ENCODE data around the gene ZNF385B.

The ZNF385B gene

DNA sequence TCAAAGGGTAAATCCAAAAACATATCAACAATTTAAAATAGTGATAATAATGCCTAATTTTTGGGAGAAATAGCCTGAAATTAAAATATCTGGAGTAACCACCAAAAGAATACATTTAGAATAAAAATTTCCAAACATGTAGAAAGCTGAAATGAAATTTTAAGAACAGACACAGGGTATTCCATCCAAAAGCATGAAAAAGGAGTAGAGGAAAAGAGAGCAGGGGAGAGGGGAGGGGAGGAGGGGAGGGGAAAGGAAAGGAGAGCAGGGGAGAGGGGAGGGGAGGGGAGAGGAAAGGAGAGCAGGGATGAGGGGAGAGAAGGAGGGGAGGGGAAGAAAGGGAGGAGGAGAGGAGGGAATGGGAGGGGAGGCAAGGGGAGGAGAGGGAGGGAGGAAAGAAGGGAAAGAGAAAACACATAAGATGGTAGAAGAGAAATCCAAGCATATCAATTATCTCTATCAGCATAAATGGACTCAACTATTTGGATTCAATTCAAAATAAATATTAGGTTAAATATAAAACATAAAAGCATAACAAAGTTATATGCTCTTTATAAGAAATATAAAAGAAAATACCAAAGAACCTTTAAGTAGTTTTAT is 141.1 kb downstream of the ZNF385B start:
- Histone ChIP-seq H3K9ac (ENCODE audit: low read length) (no peak overlapping the region), H3K9me3 (ENCODE audit: insufficient read depth, low read length) (no peaks in the 10 kb centered on the region), H3K79me2 (ENCODE audit: low read length) (no peaks in the 10 kb centered on the region), H3K4me2 (ENCODE audit: low read length) (no peak overlapping the region), H3K27me3 (ENCODE audit: low read depth, low read length) (no peaks in the 10 kb centered on the region), H3K4me1 (ENCODE audit: low read length) (no peaks in the 10 kb centered on the region), H3K36me3 (replicated peaks; ENCODE audit: low read depth, low read length) (no peaks in the 10 kb centered on the region), H3K27ac (ENCODE audit: low read length) (no peak overlapping the region), H4K20me1 (ENCODE audit: insufficient read depth, low read length) (no peaks in the 10 kb centered on the region), H3K4me3 (ENCODE audit: low read length) (no peak overlapping the region), H2AFZ (ENCODE audit: low read depth, low read length) (no peak overlapping the region)
- TF ChIP-seq EZH2phosphoT487 (IDR thresholded peaks at IDR 0.05; ENCODE audit: low read depth) = no peak
- TF ChIP-seq, protein P1, sequence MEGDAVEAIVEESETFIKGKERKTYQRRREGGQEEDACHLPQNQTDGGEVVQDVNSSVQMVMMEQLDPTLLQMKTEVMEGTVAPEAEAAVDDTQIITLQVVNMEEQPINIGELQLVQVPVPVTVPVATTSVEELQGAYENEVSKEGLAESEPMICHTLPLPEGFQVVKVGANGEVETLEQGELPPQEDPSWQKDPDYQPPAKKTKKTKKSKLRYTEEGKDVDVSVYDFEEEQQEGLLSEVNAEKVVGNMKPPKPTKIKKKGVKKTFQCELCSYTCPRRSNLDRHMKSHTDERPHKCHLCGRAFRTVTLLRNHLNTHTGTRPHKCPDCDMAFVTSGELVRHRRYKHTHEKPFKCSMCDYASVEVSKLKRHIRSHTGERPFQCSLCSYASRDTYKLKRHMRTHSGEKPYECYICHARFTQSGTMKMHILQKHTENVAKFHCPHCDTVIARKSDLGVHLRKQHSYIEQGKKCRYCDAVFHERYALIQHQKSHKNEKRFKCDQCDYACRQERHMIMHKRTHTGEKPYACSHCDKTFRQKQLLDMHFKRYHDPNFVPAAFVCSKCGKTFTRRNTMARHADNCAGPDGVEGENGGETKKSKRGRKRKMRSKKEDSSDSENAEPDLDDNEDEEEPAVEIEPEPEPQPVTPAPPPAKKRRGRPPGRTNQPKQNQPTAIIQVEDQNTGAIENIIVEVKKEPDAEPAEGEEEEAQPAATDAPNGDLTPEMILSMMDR (IDR thresholded peaks at IDR 0.05; ENCODE audit: low read depth, low read length) = no peak

DNA sequence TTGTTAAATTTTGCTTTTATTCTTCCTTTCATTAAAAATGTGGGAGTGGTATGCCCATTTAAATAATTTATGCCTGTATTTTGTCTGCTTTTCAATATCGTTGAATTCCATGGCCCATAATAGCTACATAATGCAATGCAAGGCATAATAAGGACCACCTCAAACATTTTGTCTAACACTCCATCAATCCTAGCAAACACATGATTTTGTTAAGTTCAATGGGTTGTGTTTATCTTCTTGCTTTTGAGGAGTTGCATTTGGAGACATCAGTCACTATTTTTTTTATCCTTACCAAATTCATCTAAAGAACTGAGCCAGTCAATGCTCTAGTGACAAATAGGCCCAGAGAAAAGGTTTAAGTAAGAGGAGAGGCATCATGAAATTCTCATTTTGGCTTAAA is 145.5 kb downstream of the ZNF385B start:
- H3K4me2 ChIP-seq (ENCODE audit: low read length) = no peak overlapping the region
- no peaks in the 10 kb centered on the region for H3K36me3 ChIP-seq (replicated peaks; ENCODE audit: low read depth, low read length)
- H4K20me1 ChIP-seq (ENCODE audit: insufficient read depth, low read length) = no peaks in the 10 kb centered on the region
- TF ChIP-seq, protein P1 (IDR thresholded peaks at IDR 0.05; ENCODE audit: low read depth, low read length) = no peak
- no peak for TF ChIP-seq EZH2phosphoT487 (IDR thresholded peaks at IDR 0.05; ENCODE audit: low read depth)
- no peaks in the 10 kb centered on the region for H3K27me3 ChIP-seq (ENCODE audit: low read depth, low read length)
- H2AFZ ChIP-seq (ENCODE audit: low read depth, low read length) = no peak overlapping the region
- H3K9me3 ChIP-seq (ENCODE audit: insufficient read depth, low read length) = no peaks in the 10 kb centered on the region
- no peak overlapping the region for H3K27ac ChIP-seq (ENCODE audit: low read length)
- no peak overlapping the region for H3K4me3 ChIP-seq (ENCODE audit: low read length)
- H3K4me1 ChIP-seq (ENCODE audit: low read length) = no peaks in the 10 kb centered on the region
- H3K79me2 ChIP-seq (ENCODE audit: low read length) = no peaks in the 10 kb centered on the region
- H3K9ac ChIP-seq (ENCODE audit: low read length) = no peak overlapping the region

DNA sequence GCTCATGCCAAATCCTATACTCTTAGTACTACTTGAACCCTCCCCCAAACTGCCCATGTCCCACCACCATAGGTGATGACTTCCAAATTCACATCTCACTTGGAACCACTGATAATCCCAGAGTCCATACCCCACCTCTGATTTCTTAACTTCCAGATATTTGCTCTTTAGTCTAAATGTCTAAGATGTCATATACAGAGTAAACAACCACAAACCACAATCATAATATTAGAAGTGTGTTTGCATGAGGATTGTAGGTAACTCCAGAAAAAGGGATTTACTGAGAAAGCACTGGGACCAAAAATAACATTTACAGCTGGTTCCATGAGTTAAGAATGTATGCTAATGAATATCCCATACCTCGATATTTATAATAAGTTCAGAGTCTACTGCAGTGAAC is 146.2 kb downstream of the ZNF385B start:
- H3K36me3 ChIP-seq (replicated peaks; ENCODE audit: low read depth, low read length) = no peaks in the 10 kb centered on the region
- no peak overlapping the region for H3K27ac ChIP-seq (ENCODE audit: low read length)
- no peaks in the 10 kb centered on the region for H3K27me3 ChIP-seq (ENCODE audit: low read depth, low read length)
- no peak overlapping the region for H3K9ac ChIP-seq (ENCODE audit: low read length)
- no peak overlapping the region for H3K4me3 ChIP-seq (ENCODE audit: low read length)
- H3K9me3 ChIP-seq (ENCODE audit: insufficient read depth, low read length) = no peaks in the 10 kb centered on the region
- TF ChIP-seq, protein P1 (IDR thresholded peaks at IDR 0.05; ENCODE audit: low read depth, low read length) = no peak
- TF ChIP-seq EZH2phosphoT487 (IDR thresholded peaks at IDR 0.05; ENCODE audit: low read depth) = no peak
- H3K79me2 ChIP-seq (ENCODE audit: low read length) = no peaks in the 10 kb centered on the region
- H3K4me2 ChIP-seq (ENCODE audit: low read length) = no peak overlapping the region
- no peaks in the 10 kb centered on the region for H4K20me1 ChIP-seq (ENCODE audit: insufficient read depth, low read length)
- H2AFZ ChIP-seq (ENCODE audit: low read depth, low read length) = no peak overlapping the region
- H3K4me1 ChIP-seq (ENCODE audit: low read length) = no peaks in the 10 kb centered on the region

DNA sequence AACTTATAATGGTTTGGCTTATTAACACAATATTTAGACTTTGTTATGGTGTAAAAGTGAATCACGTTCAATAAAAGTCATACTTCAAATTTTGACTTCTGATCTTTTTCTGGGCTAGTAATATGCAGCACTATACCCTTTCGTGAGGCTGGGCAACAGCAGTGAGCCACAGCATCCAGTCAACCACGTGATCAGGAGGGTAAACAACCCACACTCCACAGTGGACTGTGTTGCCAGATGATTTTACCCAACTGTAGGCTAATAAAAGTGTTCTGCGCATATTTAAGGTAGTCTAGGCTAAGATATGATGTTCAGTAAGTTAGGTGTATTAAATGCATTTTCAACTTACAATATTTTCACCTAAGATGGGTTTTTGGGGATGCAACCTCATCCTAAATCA is 148.6 kb downstream of the ZNF385B start:
- no peaks in the 10 kb centered on the region for H4K20me1 ChIP-seq (ENCODE audit: insufficient read depth, low read length)
- H3K4me2 ChIP-seq (ENCODE audit: low read length) = no peak overlapping the region
- H3K4me3 ChIP-seq (ENCODE audit: low read length) = no peak overlapping the region
- TF ChIP-seq EZH2phosphoT487 (IDR thresholded peaks at IDR 0.05; ENCODE audit: low read depth) = no peak
- TF ChIP-seq, protein P1 (IDR thresholded peaks at IDR 0.05; ENCODE audit: low read depth, low read length) = no peak
- no peak overlapping the region for H3K9ac ChIP-seq (ENCODE audit: low read length)
- no peak overlapping the region for H2AFZ ChIP-seq (ENCODE audit: low read depth, low read length)
- H3K9me3 ChIP-seq (ENCODE audit: insufficient read depth, low read length) = no peaks in the 10 kb centered on the region
- H3K27me3 ChIP-seq (ENCODE audit: low read depth, low read length) = no peaks in the 10 kb centered on the region
- H3K27ac ChIP-seq (ENCODE audit: low read length) = no peak overlapping the region
- H3K79me2 ChIP-seq (ENCODE audit: low read length) = no peaks in the 10 kb centered on the region
- no peaks in the 10 kb centered on the region for H3K36me3 ChIP-seq (replicated peaks; ENCODE audit: low read depth, low read length)
- H3K4me1 ChIP-seq (ENCODE audit: low read length) = no peaks in the 10 kb centered on the region
